ENCODE results near the gene MXRA8.

- TF ChIP-seq, protein P1, sequence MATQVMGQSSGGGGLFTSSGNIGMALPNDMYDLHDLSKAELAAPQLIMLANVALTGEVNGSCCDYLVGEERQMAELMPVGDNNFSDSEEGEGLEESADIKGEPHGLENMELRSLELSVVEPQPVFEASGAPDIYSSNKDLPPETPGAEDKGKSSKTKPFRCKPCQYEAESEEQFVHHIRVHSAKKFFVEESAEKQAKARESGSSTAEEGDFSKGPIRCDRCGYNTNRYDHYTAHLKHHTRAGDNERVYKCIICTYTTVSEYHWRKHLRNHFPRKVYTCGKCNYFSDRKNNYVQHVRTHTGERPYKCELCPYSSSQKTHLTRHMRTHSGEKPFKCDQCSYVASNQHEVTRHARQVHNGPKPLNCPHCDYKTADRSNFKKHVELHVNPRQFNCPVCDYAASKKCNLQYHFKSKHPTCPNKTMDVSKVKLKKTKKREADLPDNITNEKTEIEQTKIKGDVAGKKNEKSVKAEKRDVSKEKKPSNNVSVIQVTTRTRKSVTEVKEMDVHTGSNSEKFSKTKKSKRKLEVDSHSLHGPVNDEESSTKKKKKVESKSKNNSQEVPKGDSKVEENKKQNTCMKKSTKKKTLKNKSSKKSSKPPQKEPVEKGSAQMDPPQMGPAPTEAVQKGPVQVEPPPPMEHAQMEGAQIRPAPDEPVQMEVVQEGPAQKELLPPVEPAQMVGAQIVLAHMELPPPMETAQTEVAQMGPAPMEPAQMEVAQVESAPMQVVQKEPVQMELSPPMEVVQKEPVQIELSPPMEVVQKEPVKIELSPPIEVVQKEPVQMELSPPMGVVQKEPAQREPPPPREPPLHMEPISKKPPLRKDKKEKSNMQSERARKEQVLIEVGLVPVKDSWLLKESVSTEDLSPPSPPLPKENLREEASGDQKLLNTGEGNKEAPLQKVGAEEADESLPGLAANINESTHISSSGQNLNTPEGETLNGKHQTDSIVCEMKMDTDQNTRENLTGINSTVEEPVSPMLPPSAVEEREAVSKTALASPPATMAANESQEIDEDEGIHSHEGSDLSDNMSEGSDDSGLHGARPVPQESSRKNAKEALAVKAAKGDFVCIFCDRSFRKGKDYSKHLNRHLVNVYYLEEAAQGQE (IDR thresholded peaks at IDR 0.05; ENCODE audit: insufficient read depth in 1 of 2, low read depth in 2 of 2, low read length in 2 of 2), result no peak
- TF ChIP-seq SIN3A (IDR thresholded peaks at IDR 0.05; ENCODE audit: borderline replicate concordance, insufficient read depth, low read length), result no peak
- TF ChIP-seq FOXP2 (optimal IDR thresholded peaks at IDR 0.05; ENCODE audit: borderline replicate concordance, extremely low read depth, extremely low read length, insufficient read depth), result no peak
Observed at GRCh38 chr1:1335792-1336248, 22.5 kb downstream of the MXRA8 start.
